HT1080 (cell line): Measurements from ENCODE around the gene ACTL8. TPM values are rescaled to one million over a fixed set of nuclear protein-coding genes. Genes with fewer than 3 reads are reported as not detected.
A peak's percentile ranks its signal among the peaks of the same experiment; 100 is the strongest.

Source experiments
- DNase-seq: peaks from one replicate; pipeline ENCODE4 v3.0.0-alpha.2; 2015; ENCODE audit warnings: low read depth
- total RNA-seq: library from RNA; depleted of rRNA; stranded (reverse); fragments of >200 nt; shearing (Covaris generic); gene quantifications from 2 replicates; pipeline ENCODE4 v1.2.3, GENCODE V29; 2014; rRNA removed

ACTL8 gene
- total RNA-seq, 1 experiment from 2014 or later: 32.7 TPM

- DNase-seq: peak; percentile 54
Observed at GRCh38 chr1:17875171-17875881, 120.2 kb downstream of the ACTL8 start.

- peak; percentile 46 for DNase-seq
Observed at GRCh38 chr1:17875882-17876280, 120.7 kb downstream of the ACTL8 start.

Other genes with a start within 250 kb of the ACTL8 start
- 6.4 and 6.7 TPM in 2 replicates for gene ARHGEF10L, start 215.6 kb upstream of the ACTL8 start, total RNA-seq